ENCODE data around the gene GEMIN2.

- TF ChIP-seq POLR2AphosphoS5 (IDR thresholded peaks at IDR 0.05) = no peak
- TF ChIP-seq CTCF (IDR thresholded peaks at IDR 0.05) = no peak
- TF ChIP-seq EP300 (IDR thresholded peaks at IDR 0.05) = no peak
- no peak for TF ChIP-seq POLR2A (IDR thresholded peaks at IDR 0.05)
Observed at GRCh38 chr14:39083127-39083526, 31.0 kb upstream of the GEMIN2 start.

All from stomach (tissue), 4 donors.